ENCODE data around the gene ZNG1B. TPM values are rescaled to one million over a fixed set of nuclear protein-coding genes. Genes with fewer than 3 reads are reported as not detected.
"Not testable (repeated sequence)": the region's sequence is repeated elsewhere in the genome, so short reads cannot be mapped to it uniquely, and the experiment has no call there.

The ZNG1B gene
- total RNA-seq, 2 donors from 2014 or later, result 27.4 to 33.5 TPM

- H3K4me1 ChIP-seq; DNase-seq; H3K9me3 ChIP-seq; H3K27ac ChIP-seq; H3K9ac ChIP-seq (ENCODE audit: low read depth in 2 of 2, low read length in 2 of 2); H3K36me3 ChIP-seq; H3K4me3 ChIP-seq; intact Hi-C loops (cut with DNase I): not testable (repeated sequence)
- H3K27me3 ChIP-seq, result peaks cover 10% of the 10 kb centered on the region
These were observed 70.1 kb downstream of the ZNG1B start for GRCh38 chr2:113507394-113508140.

- intact Hi-C loops (cut with DNase I); H3K9me3 ChIP-seq; H3K36me3 ChIP-seq; H3K9ac ChIP-seq (ENCODE audit: low read depth in 2 of 2, low read length in 2 of 2); H3K27me3 ChIP-seq; H3K4me3 ChIP-seq; DNase-seq; H3K4me1 ChIP-seq; H3K27ac ChIP-seq: not testable (repeated sequence)
These were observed 70.7 kb downstream of the ZNG1B start for GRCh38 chr2:113508187-113508586.

GRCh38 chr2:113510913-113511312, 73.4 kb downstream of the ZNG1B start:
- H3K36me3 ChIP-seq; H3K9me3 ChIP-seq; DNase-seq; intact Hi-C loops (cut with DNase I); H3K4me1 ChIP-seq; H3K27me3 ChIP-seq; H3K27ac ChIP-seq; H3K9ac ChIP-seq (ENCODE audit: low read depth in 2 of 2, low read length in 2 of 2); H3K4me3 ChIP-seq: not testable (repeated sequence)

GRCh38 chr2:113511859-113512258, 74.4 kb downstream of the ZNG1B start:
- intact Hi-C loops (cut with DNase I); H3K4me3 ChIP-seq; H3K9ac ChIP-seq (ENCODE audit: low read depth in 2 of 2, low read length in 2 of 2); DNase-seq; H3K27me3 ChIP-seq; H3K9me3 ChIP-seq; H3K4me1 ChIP-seq; H3K36me3 ChIP-seq; H3K27ac ChIP-seq: not testable (repeated sequence)

- intact Hi-C loops (cut with DNase I); H3K9ac ChIP-seq (ENCODE audit: low read depth in 2 of 2, low read length in 2 of 2); H3K27me3 ChIP-seq; H3K27ac ChIP-seq; H3K4me3 ChIP-seq; H3K36me3 ChIP-seq; DNase-seq; H3K9me3 ChIP-seq; H3K4me1 ChIP-seq: not testable (repeated sequence)
These were observed 78.0 kb downstream of the ZNG1B start for GRCh38 chr2:113515457-113515856.

GRCh38 chr2:113515995-113516394, 78.5 kb downstream of the ZNG1B start:
- H3K27ac ChIP-seq; H3K9me3 ChIP-seq; DNase-seq; H3K4me1 ChIP-seq; H3K9ac ChIP-seq (ENCODE audit: low read depth in 2 of 2, low read length in 2 of 2); H3K4me3 ChIP-seq; intact Hi-C loops (cut with DNase I); H3K27me3 ChIP-seq; H3K36me3 ChIP-seq: not testable (repeated sequence)

GRCh38 chr2:113517025-113517424, 79.5 kb downstream of the ZNG1B start:
- H3K36me3 ChIP-seq; H3K27me3 ChIP-seq; intact Hi-C loops (cut with DNase I); DNase-seq; H3K9me3 ChIP-seq; H3K27ac ChIP-seq; H3K4me1 ChIP-seq; H3K4me3 ChIP-seq; H3K9ac ChIP-seq (ENCODE audit: low read depth in 2 of 2, low read length in 2 of 2): not testable (repeated sequence)

- intact Hi-C loops (cut with DNase I), result not testable (repeated sequence)
These were observed 83.3 kb downstream of the ZNG1B start for GRCh38 chr2:113520837-113521236.

GRCh38 chr2:113521492-113521891, 84.0 kb downstream of the ZNG1B start:
- DNase-seq; H3K9ac ChIP-seq (ENCODE audit: low read depth in 2 of 2, low read length in 2 of 2); H3K4me1 ChIP-seq; H3K27ac ChIP-seq; H3K27me3 ChIP-seq; H3K4me3 ChIP-seq; H3K9me3 ChIP-seq; H3K36me3 ChIP-seq; intact Hi-C loops (cut with DNase I): not testable (repeated sequence)

More at GRCh38 chr2:113520837-113521236, 83.3 kb downstream of the ZNG1B start:
- H3K9ac ChIP-seq (ENCODE audit: low read depth in 2 of 2, low read length in 2 of 2); H3K27ac ChIP-seq; DNase-seq; H3K4me3 ChIP-seq; H3K9me3 ChIP-seq; H3K36me3 ChIP-seq; H3K27me3 ChIP-seq; H3K4me1 ChIP-seq: not testable (repeated sequence)

GRCh38 chr2:113524986-113525385, 87.5 kb downstream of the ZNG1B start:
- intact Hi-C loops (cut with DNase I); H3K27ac ChIP-seq; DNase-seq; H3K9ac ChIP-seq (ENCODE audit: low read depth in 2 of 2, low read length in 2 of 2); H3K4me3 ChIP-seq; H3K27me3 ChIP-seq; H3K36me3 ChIP-seq; H3K9me3 ChIP-seq; H3K4me1 ChIP-seq: not testable (repeated sequence)

- H3K4me3 ChIP-seq; H3K9ac ChIP-seq (ENCODE audit: low read depth in 2 of 2, low read length in 2 of 2); intact Hi-C loops (cut with DNase I); H3K36me3 ChIP-seq; H3K9me3 ChIP-seq; H3K27me3 ChIP-seq; H3K27ac ChIP-seq; H3K4me1 ChIP-seq; DNase-seq: not testable (repeated sequence)
These were observed 90.0 kb downstream of the ZNG1B start for GRCh38 chr2:113527350-113528045.

- H3K9ac ChIP-seq (ENCODE audit: low read depth in 2 of 2, low read length in 2 of 2); DNase-seq; H3K4me3 ChIP-seq; H3K4me1 ChIP-seq; H3K9me3 ChIP-seq; H3K36me3 ChIP-seq; H3K27me3 ChIP-seq; intact Hi-C loops (cut with DNase I); H3K27ac ChIP-seq: not testable (repeated sequence)
These were observed 90.6 kb downstream of the ZNG1B start for GRCh38 chr2:113528126-113528525.

GRCh38 chr2:113528904-113529303, 91.4 kb downstream of the ZNG1B start:
- H3K9ac ChIP-seq (ENCODE audit: low read depth in 2 of 2, low read length in 2 of 2); DNase-seq; intact Hi-C loops (cut with DNase I): not testable (repeated sequence)

GRCh38 chr2:113532991-113533390, 95.5 kb downstream of the ZNG1B start:
- intact Hi-C loops (cut with DNase I); H3K9me3 ChIP-seq; H3K4me3 ChIP-seq; H3K36me3 ChIP-seq; H3K27me3 ChIP-seq; H3K9ac ChIP-seq (ENCODE audit: low read depth in 2 of 2, low read length in 2 of 2); H3K4me1 ChIP-seq; H3K27ac ChIP-seq; DNase-seq: not testable (repeated sequence)

More at GRCh38 chr2:113528904-113529303, 91.4 kb downstream of the ZNG1B start:
- H3K27ac ChIP-seq, H3K9me3 ChIP-seq, H3K4me1 ChIP-seq, H3K27me3 ChIP-seq, H3K4me3 ChIP-seq, H3K36me3 ChIP-seq: not testable (repeated sequence)

All from colonic mucosa (tissue), 4 donors.